Measurements from ENCODE around the gene SLC22A2. TPM values are rescaled to one million over a fixed set of nuclear protein-coding genes. Genes with fewer than 3 reads are reported as not detected.

The SLC22A2 gene
- not detected for total RNA-seq (2013)
- polyA plus RNA-seq = not detected
- not detected in 2 replicates for polyA minus RNA-seq
- total RNA-seq = 0 to 1.4 (median 0.05) reads per million in 11 experiments

GRCh38 chr6:160258346-160259142 is at the start of gene SLC22A2:
TSS of gene SLC22A2 (minus strand) at chr6:160258821. CDS start at chr6:160258757, 64 bp downstream.
- no peaks in the 10 kb centered on the region for H3K4me1 ChIP-seq (ENCODE audit: control insufficient read depth in 1 of 2, insufficient read depth in 2 of 2, low read length in 2 of 2)
- intact Hi-C loops (cut with micrococcal nuclease) = no loop called here
- no peaks in the 10 kb centered on the region for H3K9me3 ChIP-seq (replicated peaks in 1 of 2; ENCODE audit: control insufficient read depth in 1 of 2, insufficient read depth in 1 of 2, low read length in 2 of 2)
- no peaks in the 10 kb centered on the region for H3K4me1 Mint-ChIP-seq
- H3K36me3 Mint-ChIP-seq = no peaks in the 10 kb centered on the region
- no peaks in the 10 kb centered on the region for H3K79me2 ChIP-seq (ENCODE audit: insufficient read depth, low read length)
- DNase-seq = no peak
- no peak within 1 kb of the TSS for H3K4me3 ChIP-seq (replicated peaks in 1 of 3; ENCODE audit: low read depth in 2 of 3, low read length in 3 of 3)
- no peak within 1 kb of the TSS for H3K27ac ChIP-seq (ENCODE audit: low read depth in 1 of 2, low read length in 2 of 2)
- H3K36me3 ChIP-seq (replicated peaks in 1 of 2; ENCODE audit: control insufficient read depth in 1 of 2, insufficient read depth in 2 of 2, low read length in 2 of 2) = no peaks in the 10 kb centered on the region
- no peak for TF ChIP-seq CTCF (IDR thresholded peaks at IDR 0.05)
- no peak within 1 kb of the TSS for H3K4me2 ChIP-seq (replicated peaks; ENCODE audit: extremely low read depth, low read length, poor library complexity, severe bottlenecking)
- H3K27me3 Mint-ChIP-seq (ENCODE audit: low read depth in 3 of 3) = peaks cover 0 to 3% (median 0%) of the 10 kb centered on the region in 3 donors
- H2AFZ ChIP-seq (ENCODE audit: insufficient read depth, low read depth, low read length, poor library complexity, severe bottlenecking) = no peak within 1 kb of the TSS
- peaks cover 0 to 2% (median 0%) of the 10 kb centered on the region in 7 donors for H3K9me3 Mint-ChIP-seq
- 94% methylated on average over 39 of the region's 43 CpGs for WGBS (ENCODE audit: insufficient coverage)
- no peaks in the 10 kb centered on the region for H3K27me3 ChIP-seq (ENCODE audit: control insufficient read depth in 2 of 2, insufficient read depth in 2 of 2, low read length in 2 of 2)
- no peak within 1 kb of the TSS for H3K4me3 Mint-ChIP-seq
- no peak within 1 kb of the TSS for H3K9ac ChIP-seq (ENCODE audit: insufficient read depth, low read length, poor library complexity, severe bottlenecking)
- no peaks in the 10 kb centered on the region for H4K20me1 ChIP-seq (ENCODE audit: insufficient read depth, low read length)
- H3K27ac Mint-ChIP-seq = no peak within 1 kb of the TSS

- no peak overlapping the region for H2AFZ ChIP-seq (ENCODE audit: insufficient read depth, low read depth, low read length, poor library complexity, severe bottlenecking)
- no peak overlapping the region for H3K27ac Mint-ChIP-seq
- H3K9ac ChIP-seq (ENCODE audit: insufficient read depth, low read length, poor library complexity, severe bottlenecking) = no peak overlapping the region
- peaks cover 1 to 12% (median 6%) of the 10 kb centered on the region in 7 donors for H3K9me3 Mint-ChIP-seq
- no peak overlapping the region for H3K4me3 ChIP-seq (replicated peaks in 1 of 3; ENCODE audit: low read depth in 2 of 3, low read length in 3 of 3)
- H3K36me3 ChIP-seq (replicated peaks in 1 of 2; ENCODE audit: control insufficient read depth in 1 of 2, insufficient read depth in 2 of 2, low read length in 2 of 2) = no peaks in the 10 kb centered on the region
- H3K27ac ChIP-seq (ENCODE audit: low read depth in 1 of 2, low read length in 2 of 2) = no peak overlapping the region
- no peaks in the 10 kb centered on the region for H3K36me3 Mint-ChIP-seq
- no peak overlapping the region for H3K4me2 ChIP-seq (replicated peaks; ENCODE audit: extremely low read depth, low read length, poor library complexity, severe bottlenecking)
- H4K20me1 ChIP-seq (ENCODE audit: insufficient read depth, low read length) = no peaks in the 10 kb centered on the region
- no peaks in the 10 kb centered on the region for H3K4me1 Mint-ChIP-seq
- peaks cover 4 to 10% of the 10 kb centered on the region in 2 donors for H3K9me3 ChIP-seq (replicated peaks in 1 of 2; ENCODE audit: control insufficient read depth in 1 of 2, insufficient read depth in 1 of 2, low read length in 2 of 2)
- H3K79me2 ChIP-seq (ENCODE audit: insufficient read depth, low read length) = no peaks in the 10 kb centered on the region
- no peaks in the 10 kb centered on the region for H3K27me3 ChIP-seq (ENCODE audit: control insufficient read depth in 2 of 2, insufficient read depth in 2 of 2, low read length in 2 of 2)
- H3K27me3 Mint-ChIP-seq (ENCODE audit: low read depth in 3 of 3) = peaks cover 2 to 4% (median 3%) of the 10 kb centered on the region in 3 donors
- H3K4me3 Mint-ChIP-seq = no peak overlapping the region
- intact Hi-C loops (cut with micrococcal nuclease) = no loop called here
- H3K4me1 ChIP-seq (ENCODE audit: control insufficient read depth in 1 of 2, insufficient read depth in 2 of 2, low read length in 2 of 2) = no peaks in the 10 kb centered on the region
- no peak for TF ChIP-seq CTCF (IDR thresholded peaks at IDR 0.05)
- no peak for DNase-seq
- WGBS (ENCODE audit: insufficient coverage) = 62% methylated on average over 6 of the region's 7 CpGs
These were observed 47.5 kb upstream of the SLC22A2 start for GRCh38 chr6:160305926-160306713.
